CD14-positive monocyte (primary cell): ENCODE measurements around the gene TIPRL. TPM values are rescaled to one million over a fixed set of nuclear protein-coding genes. Genes with fewer than 3 reads are reported as not detected.
A peak's percentile ranks its signal among the peaks of the same experiment; 100 is the strongest.

Source experiments
- DNase-seq, 3 donors: peaks; one replicate each; pipeline ENCODE4 v3.0.0-alpha.2; 2011 to 2022
- H2AFZ ChIP-seq: 2 replicates; pipeline ENCODE4 v1.6.0; 2012; ENCODE audit warnings: mild to moderate bottlenecking, low read depth, low read length, inconsistent platforms; ENCODE audit not compliant: insufficient read depth, poor library complexity, severe bottlenecking
- H3K27ac ChIP-seq, 2 donors: 1 replicate in 1 of 2; 2 replicates in 1 of 2; pipeline ENCODE4 v1.5.1; 2012 to 2013; ENCODE audit warnings: low read length in 2 of 2, control low read depth in 1 of 2, inconsistent platforms in 1 of 2, low read depth in 1 of 2, mild to moderate bottlenecking in 1 of 2
- H3K27me3 ChIP-seq, 2 donors: one replicate each; pipeline versions ENCODE4 v1.6.0 to v1.6.1; 2011 to 2013; ENCODE audit warnings: low read length in 2 of 2; ENCODE audit not compliant: control insufficient read depth in 2 of 2, insufficient read depth in 2 of 2
- H3K36me3 ChIP-seq, 2 donors: replicated peaks in 1 of 2; 1 replicate in 1 of 2; 2 replicates in 1 of 2; pipeline versions ENCODE4 v1.5.1 to v1.6.1; 2012 to 2013; ENCODE audit warnings: low read length in 2 of 2, control low read depth in 1 of 2, inconsistent platforms in 1 of 2, mild to moderate bottlenecking in 1 of 2; ENCODE audit not compliant: insufficient read depth in 2 of 2, control insufficient read depth in 1 of 2
- H3K4me1 ChIP-seq, 2 donors: 1 replicate in 1 of 2; 2 replicates in 1 of 2; pipeline versions ENCODE4 v1.5.1 to v1.6.1; 2012 to 2013; ENCODE audit warnings: low read length in 2 of 2, control low read depth in 1 of 2, inconsistent platforms in 1 of 2, mild to moderate bottlenecking in 1 of 2, moderate library complexity in 1 of 2; ENCODE audit not compliant: insufficient read depth in 2 of 2, control insufficient read depth in 1 of 2
- H3K4me2 ChIP-seq: replicated peaks from 2 replicates; pipeline ENCODE3; 2012; ENCODE audit warnings: low read length, moderate library complexity, mild to moderate bottlenecking; ENCODE audit not compliant: poor library complexity, severe bottlenecking; ENCODE audit errors: extremely low read depth
- H3K4me3 ChIP-seq, 3 experiments: fragments of 200-600 bp in 1 of 3; sonication (generic) in 1 of 3; replicated peaks in 1 of 3; 1 replicate in 2 of 3; 2 replicates in 1 of 3; pipeline ENCODE4 v1.5.1; 2011 to 2013; ENCODE audit warnings: low read length in 3 of 3, mild to moderate bottlenecking in 3 of 3, control low read depth in 2 of 3, low read depth in 2 of 3, inconsistent platforms in 1 of 3, moderate library complexity in 1 of 3
- H3K79me2 ChIP-seq: 2 replicates; pipeline ENCODE4 v1.6.0; 2012; ENCODE audit warnings: mild to moderate bottlenecking, control low read depth, inconsistent platforms, low read length, moderate library complexity; ENCODE audit not compliant: insufficient read depth
- H3K9ac ChIP-seq: 2 replicates; pipeline ENCODE4 v1.6.0; 2017; ENCODE audit warnings: low read length, mild to moderate bottlenecking; ENCODE audit not compliant: insufficient read depth, poor library complexity, severe bottlenecking
- H3K9me3 ChIP-seq, 2 donors: replicated peaks in 1 of 2; 1 replicate in 1 of 2; 2 replicates in 1 of 2; pipeline versions ENCODE4 v1.5.1 to v1.6.1; 2012 to 2013; ENCODE audit warnings: low read length in 2 of 2, control low read depth in 1 of 2; ENCODE audit not compliant: control insufficient read depth in 1 of 2, insufficient read depth in 1 of 2
- H4K20me1 ChIP-seq: 2 replicates; pipeline ENCODE4 v1.6.0; 2012; ENCODE audit warnings: mild to moderate bottlenecking, low read length, control low read depth, moderate library complexity; ENCODE audit not compliant: insufficient read depth
- H3K27ac Mint-ChIP-seq, 7 donors: one replicate each; pipeline ENCODE4 v1.8.0; 2020; ENCODE audit warnings: mild to moderate bottlenecking in 7 of 7, mixed read lengths in 7 of 7, moderate library complexity in 6 of 7, inconsistent platforms in 2 of 7
- H3K27me3 Mint-ChIP-seq, 3 donors: one replicate each; pipeline ENCODE4 v1.8.0; 2021 to 2022; ENCODE audit warnings: low read depth in 3 of 3, mild to moderate bottlenecking in 3 of 3, mixed read lengths in 3 of 3, moderate library complexity in 3 of 3, inconsistent platforms in 1 of 3
- H3K36me3 Mint-ChIP-seq, 2 donors: one replicate each; pipeline ENCODE4 v1.8.0; 2020; ENCODE audit warnings: mixed read lengths in 2 of 2, inconsistent platforms in 1 of 2, mild to moderate bottlenecking in 1 of 2
- H3K4me1 Mint-ChIP-seq: one replicate; pipeline ENCODE4 v1.8.0; 2020; ENCODE audit warnings: mild to moderate bottlenecking, mixed read lengths
- H3K4me3 Mint-ChIP-seq, 2 donors: one replicate each; pipeline ENCODE4 v1.8.0; 2020; ENCODE audit warnings: mild to moderate bottlenecking in 2 of 2, mixed read lengths in 2 of 2, moderate library complexity in 1 of 2
- H3K9me3 Mint-ChIP-seq, 7 donors: one replicate each; pipeline ENCODE4 v1.8.0; 2020 to 2022; ENCODE audit warnings: mixed read lengths in 7 of 7, mild to moderate bottlenecking in 6 of 7, moderate library complexity in 6 of 7, inconsistent platforms in 2 of 7
- CTCF ChIP-seq: fragments of 200-600 bp; IDR thresholded peaks from one replicate; pipeline ENCODE4 v1.8.0; 2022; ENCODE audit warnings: antibody characterized with exemption, mild to moderate bottlenecking
- WGBS: methylation state at CpG from one replicate; pipeline ENCODE4 v1.1.5; 2013; ENCODE audit warnings: missing lambda C conversion rate; ENCODE audit not compliant: insufficient coverage; 5-methylcytosine and 5-hydroxymethylcytosine counted together
- intact Hi-C, 2 donors: fragments of 100-400 bp; cut with micrococcal nuclease; formaldehyde crosslinking; loops; one replicate each; pipeline versions ENCODE4 v1.15.0 to v1.15.1; 2023
- polyA plus RNA-seq, 3 donors: library from polyadenylated mRNA; depleted of rRNA in 1 of 3; unstranded in 2 of 3; stranded (reverse) in 1 of 3; fragments of 300-500 nt in 2 of 3; fragments of >200 nt in 1 of 3; fragmentation: Illumina TruSeq in 2 of 3; gene quantifications; 1 replicate in 2 of 3; 2 replicates in 1 of 3; pipeline ENCODE4 v1.2.3, GENCODE V29; 2012 to 2021

TIPRL gene
- polyA plus RNA-seq, 3 donors, result 8.7 to 35.0 (median 30.2) TPM

- H3K27me3 ChIP-seq, result no peaks in the 10 kb centered on the region
- no peak overlapping the region for H2AFZ ChIP-seq
- Mint-ChIP-seq H3K27ac (peak overlapping the region in 1 of 7 donors; percentile 23), H3K4me1 (peaks cover 39% of the 10 kb centered on the region), H3K27me3 (peaks cover 1 to 3% (median 3%) of the 10 kb centered on the region in 3 donors), H3K4me3 (no peak overlapping the region), H3K36me3 (no peaks in the 10 kb centered on the region), H3K9me3 (peaks cover 0 to 7% (median 0%) of the 10 kb centered on the region in 7 donors)
- no peaks in the 10 kb centered on the region for H3K36me3 ChIP-seq
- H3K4me3 ChIP-seq, result no peak overlapping the region
- TF ChIP-seq CTCF, result no peak
- H3K79me2 ChIP-seq, result peaks cover 39% of the 10 kb centered on the region
- no peak overlapping the region for H3K27ac ChIP-seq
- no peaks in the 10 kb centered on the region for H3K9me3 ChIP-seq
- DNase-seq, result no peak
- H4K20me1 ChIP-seq, result peaks cover 18% of the 10 kb centered on the region
- peaks cover 29 to 33% of the 10 kb centered on the region in 2 donors for H3K4me1 ChIP-seq
- intact Hi-C loops, result no loop called here
- H3K9ac ChIP-seq, result no peak overlapping the region
- H3K4me2 ChIP-seq, result no peak overlapping the region
Observed at GRCh38 chr1:168223681-168224540, 45.1 kb downstream of the TIPRL start.

GRCh38 chr1:168224991-168225390 lies 46.2 kb downstream of the TIPRL start:
- peaks cover 29% of the 10 kb centered on the region for H4K20me1 ChIP-seq

More at GRCh38 chr1:168224991-168225390, 46.2 kb downstream of the TIPRL start:
- 80% methylated on average over 1 of the region's 3 CpGs for WGBS
- Histone ChIP-seq H3K4me2 (peak overlapping the region; percentile 90), H3K27ac (peak overlapping the region in 1 of 2 donors; percentile 90), H3K9me3 (no peaks in the 10 kb centered on the region), H3K79me2 (peaks cover 50% of the 10 kb centered on the region), H3K27me3 (no peaks in the 10 kb centered on the region), H2AFZ (peak overlapping the region; percentile 78), H3K4me3 (peak overlapping the region in 1 of 3 experiments; percentile 88), H3K36me3 (peaks cover 6 to 7% of the 10 kb centered on the region in 2 donors), H3K9ac (no peak overlapping the region), H3K4me1 (peaks cover 37 to 41% of the 10 kb centered on the region in 2 donors)
- H3K36me3 Mint-ChIP-seq, result peaks cover 7 to 9% of the 10 kb centered on the region in 2 donors
- no peak for TF ChIP-seq CTCF
- intact Hi-C loops, result no loop called here
- H3K9me3 Mint-ChIP-seq, result peaks cover 0 to 7% (median 0%) of the 10 kb centered on the region in 7 donors
- peak overlapping the region; percentile 94 to 98 for H3K4me3 Mint-ChIP-seq
- DNase-seq, result no peak
- H3K27ac Mint-ChIP-seq, result peak overlapping the region in 5 of 7 donors; percentile 57 to 87 (median 80)
- H3K4me1 Mint-ChIP-seq, result peaks cover 50% of the 10 kb centered on the region
- H3K27me3 Mint-ChIP-seq, result peaks cover 0 to 3% (median 3%) of the 10 kb centered on the region in 3 donors
